ENCODE results near the gene CACUL1. TPM values are rescaled to one million over a fixed set of nuclear protein-coding genes. Genes with fewer than 3 reads are reported as not detected.

CACUL1 gene
- total RNA-seq, 1 experiment from 2014 or later, result 38.5 TPM

DNA sequence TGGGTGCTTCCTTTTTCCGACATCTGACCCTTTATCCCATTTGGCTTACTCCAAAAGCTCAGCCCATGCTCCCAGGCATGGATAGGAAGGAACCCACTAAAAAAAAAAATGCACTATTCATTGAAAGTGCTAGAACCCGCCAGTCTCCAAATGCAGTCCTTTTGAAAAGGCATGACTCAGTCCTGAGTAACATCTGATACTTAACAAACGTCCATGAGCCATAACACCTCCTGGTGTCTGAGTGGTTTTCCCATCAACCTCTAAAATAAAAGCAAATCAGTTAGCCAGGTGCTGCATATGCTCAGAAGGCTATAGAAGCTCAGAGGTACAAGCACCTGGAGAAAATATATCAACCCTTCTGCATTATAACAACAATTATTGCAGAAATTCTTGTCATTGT lies 45.0 kb upstream of the CACUL1 start:
- Histone ChIP-seq H2BK12ac (ENCODE audit: insufficient read length, low read depth, low read length) (no peak overlapping the region), H4K5ac (ENCODE audit: insufficient read length, low read depth, low read length) (no peak overlapping the region), H3K27ac (ENCODE audit: insufficient read length, low read depth, low read length) (no peak overlapping the region), H2BK120ac (ENCODE audit: low read depth, low read length, poor library complexity, severe bottlenecking) (no peak overlapping the region), H3K56ac (ENCODE audit: insufficient read length, low read depth, low read length) (no peak overlapping the region), H3K9ac (ENCODE audit: extremely low read depth, insufficient read length, low read length) (no peak overlapping the region), H4K20me1 (ENCODE audit: control insufficient read depth, insufficient read depth, insufficient read length) (no peaks in the 10 kb centered on the region), H3K23me2 (ENCODE audit: insufficient read length, low read depth, low read length, poor library complexity, severe bottlenecking) (no peaks in the 10 kb centered on the region), H4K91ac (ENCODE audit: insufficient read length, low read depth, low read length) (no peak overlapping the region), H2AFZ (ENCODE audit: low read length) (no peak overlapping the region), H3K14ac (ENCODE audit: insufficient read depth, low read length) (no peak overlapping the region), H3K79me1 (ENCODE audit: insufficient read depth, low read depth, low read length, poor library complexity, severe bottlenecking) (no peaks in the 10 kb centered on the region), H3T11ph (ENCODE audit: low read length) (no peak overlapping the region), H2BK5ac (ENCODE audit: insufficient read length, low read length) (no peak overlapping the region), H2BK15ac (ENCODE audit: low read depth, low read length) (no peak overlapping the region), H3K4me2 (ENCODE audit: insufficient read depth, insufficient read length, low read length) (no peak overlapping the region), H3K79me2 (ENCODE audit: insufficient read depth, low read length) (no peaks in the 10 kb centered on the region), H3K4me1 (ENCODE audit: insufficient read depth, low read length) (no peaks in the 10 kb centered on the region; the same call in 1 of the 2 replicates), H2AK5ac (ENCODE audit: insufficient read length, low read length) (no peak overlapping the region), H3K9me3 (ENCODE audit: control insufficient read depth, low read depth, low read length) (no peaks in the 10 kb centered on the region), H4K8ac (replicated peaks; ENCODE audit: insufficient read length, low read depth, low read length) (no peak overlapping the region), H3K23ac (ENCODE audit: insufficient read length, low read depth, low read length) (no peak overlapping the region), H3K18ac (ENCODE audit: insufficient read length, low read depth, low read length) (no peak overlapping the region), H2BK20ac (ENCODE audit: low read depth, low read length, poor library complexity, severe bottlenecking) (no peak overlapping the region), H3K27me3 (ENCODE audit: insufficient read depth, low read length) (no peaks in the 10 kb centered on the region), H3K4ac (ENCODE audit: low read depth, low read length) (no peak overlapping the region)
- Mint-ChIP-seq H3K36me3 (ENCODE audit: insufficient read depth in 1 of 3, low read depth in 3 of 3) (peaks cover 0 to 3% (median 2%) of the 10 kb centered on the region in 3 experiments; a peak in 1 of 7 replicates), H3K4me1 (peaks cover 0 to 3% of the 10 kb centered on the region in 2 experiments; a peak in 2 of 4 replicates), H3K27me3 (ENCODE audit: low read depth) (peaks cover 1% of the 10 kb centered on the region; the same call in 1 of the 2 replicates), H3K27ac (no peak overlapping the region), H3K9me3 (peaks cover 7 to 15% of the 10 kb centered on the region in 2 experiments), H3K4me3 (no peak overlapping the region)
- TF ChIP-seq, protein P1, sequence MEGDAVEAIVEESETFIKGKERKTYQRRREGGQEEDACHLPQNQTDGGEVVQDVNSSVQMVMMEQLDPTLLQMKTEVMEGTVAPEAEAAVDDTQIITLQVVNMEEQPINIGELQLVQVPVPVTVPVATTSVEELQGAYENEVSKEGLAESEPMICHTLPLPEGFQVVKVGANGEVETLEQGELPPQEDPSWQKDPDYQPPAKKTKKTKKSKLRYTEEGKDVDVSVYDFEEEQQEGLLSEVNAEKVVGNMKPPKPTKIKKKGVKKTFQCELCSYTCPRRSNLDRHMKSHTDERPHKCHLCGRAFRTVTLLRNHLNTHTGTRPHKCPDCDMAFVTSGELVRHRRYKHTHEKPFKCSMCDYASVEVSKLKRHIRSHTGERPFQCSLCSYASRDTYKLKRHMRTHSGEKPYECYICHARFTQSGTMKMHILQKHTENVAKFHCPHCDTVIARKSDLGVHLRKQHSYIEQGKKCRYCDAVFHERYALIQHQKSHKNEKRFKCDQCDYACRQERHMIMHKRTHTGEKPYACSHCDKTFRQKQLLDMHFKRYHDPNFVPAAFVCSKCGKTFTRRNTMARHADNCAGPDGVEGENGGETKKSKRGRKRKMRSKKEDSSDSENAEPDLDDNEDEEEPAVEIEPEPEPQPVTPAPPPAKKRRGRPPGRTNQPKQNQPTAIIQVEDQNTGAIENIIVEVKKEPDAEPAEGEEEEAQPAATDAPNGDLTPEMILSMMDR (conservative IDR thresholded peaks at IDR 0.05), result no peak
- no peak for DNase-seq
- no CpG with 5 or more reads among the region's 3 CpGs for WGBS (ENCODE audit: extremely low coverage, insufficient read length, low lambda C conversion rate)

Measured in H9 (cell line).